Measurements from ENCODE around the gene SESTD1.

GRCh38 chr2:179275253-179276012 is 10.8 kb upstream of the SESTD1 start:
- no peak for TF ChIP-seq CTCF (IDR thresholded peaks at IDR 0.05; ENCODE audit: poor library complexity)
- no peak for TF ChIP-seq EZH2phosphoT487 (IDR thresholded peaks at IDR 0.05; ENCODE audit: low read depth, severe bottlenecking, unreplicated experiment)
